GM12878 (cell line): ENCODE data around the gene PATJ. TPM values are rescaled to one million over a fixed set of nuclear protein-coding genes. Genes with fewer than 3 reads are reported as not detected.

Experiments
- ATAC-seq: fragments of 200-7000 bp; cut with Tn5 transposase; 3 replicates; pipeline ENCODE4 v1.9.1; 2020; ENCODE audit warnings: mild to moderate bottlenecking, moderate library complexity
- BruUV-seq: library from RNA; stranded (reverse); fragments of 400-500 nt; replicated peaks from 2 replicates; lab custom pipeline; 2021; lab: Mats Ljungman, UMichigan
- CTCF ChIA-PET: fragments of 300-600 bp; sonication (Branson Sonifier 250); formaldehyde crosslinking; extraction: SDS; loops from one replicate; lab custom pipeline; 2021; ENCODE audit warnings: inconsistent platforms; lab: Yijun Ruan, JAX
- POLR2A ChIA-PET: fragments of 350-600 bp; formaldehyde crosslinking; extraction: SDS; loops from one replicate; lab custom pipeline; 2021; ENCODE audit warnings: inconsistent platforms; lab: Charles Lee
- RAD21 ChIA-PET: fragments of 300-600 bp; sonication (Branson Sonifier 250); formaldehyde crosslinking; loops from one replicate; lab custom pipeline; 2023; ENCODE audit warnings: antibody characterized with exemption; ENCODE audit not compliant: unreplicated experiment; lab: Charles Lee
- SMC1A ChIA-PET: fragments of 300-600 bp; sonication (Branson Sonifier 250); formaldehyde crosslinking; loops from one replicate; lab custom pipeline; 2023; ENCODE audit not compliant: unreplicated experiment, uncharacterized antibody; lab: Charles Lee
- DNase-seq: peaks from one replicate; pipeline ENCODE4 v3.0.0-alpha.2; 2011; ENCODE audit warnings: low read depth, low spot score
- FAIRE-seq: peaks from 3 replicates; lab custom pipeline; 2011; peaks lifted over from hg19 to GRCh38; lab: Jason Lieb, UNC
- H2AFZ ChIP-seq: 2 replicates; pipeline ENCODE4 v1.6.0; 2011; ENCODE audit warnings: low read depth, low read length, control low read depth; ENCODE audit not compliant: control insufficient read depth
- H3K27ac ChIP-seq: 2 replicates; pipeline ENCODE4 v1.5.1; 2011; ENCODE audit warnings: control low read depth; ENCODE audit not compliant: control insufficient read depth, insufficient read depth
- H3K27me3 ChIP-seq, 2 experiments: replicated peaks in 1 of 2; 2 replicates each; pipeline versions ENCODE4 v1.6.0 to v1.6.1; 2011; ENCODE audit warnings: low read length in 1 of 2; ENCODE audit not compliant: control insufficient read depth in 2 of 2, insufficient read depth in 2 of 2
- H3K36me3 ChIP-seq, 2 experiments: 2 replicates each; pipeline ENCODE4 v1.5.1; 2011; ENCODE audit warnings: low read length in 1 of 2; ENCODE audit not compliant: control insufficient read depth in 2 of 2, insufficient read depth in 2 of 2
- H3K4me1 ChIP-seq: 2 replicates; pipeline ENCODE4 v1.6.1; 2011; ENCODE audit warnings: mild to moderate bottlenecking, low read length, moderate library complexity, mixed read lengths; ENCODE audit not compliant: control insufficient read depth, insufficient read depth
- H3K4me2 ChIP-seq: 2 replicates; pipeline ENCODE4 v1.6.0; 2011; ENCODE audit warnings: control low read depth; ENCODE audit not compliant: control insufficient read depth, insufficient read depth
- H3K4me3 ChIP-seq: fragments of 200-600 bp; sonication (generic); 2 replicates; pipeline ENCODE4 v1.5.1; 2016
- H3K79me2 ChIP-seq: 2 replicates; pipeline ENCODE4 v1.6.0; 2011; ENCODE audit warnings: low read length; ENCODE audit not compliant: control insufficient read depth, insufficient read depth
- H3K9ac ChIP-seq: 2 replicates; pipeline ENCODE4 v1.8.0; 2011; ENCODE audit warnings: low read length, control low read depth, mixed read lengths; ENCODE audit not compliant: control insufficient read depth, insufficient read depth
- H3K9me3 ChIP-seq: replicated peaks from 3 replicates; pipeline ENCODE4 v1.5.1; 2011; ENCODE audit warnings: mild to moderate bottlenecking, low read length; ENCODE audit not compliant: control insufficient read depth, insufficient read depth
- H4K20me1 ChIP-seq: 2 replicates; pipeline ENCODE4 v1.6.0; 2011; ENCODE audit not compliant: control insufficient read depth, insufficient read depth
- ATF2 ChIP-seq: IDR thresholded peaks from 2 replicates; pipeline ENCODE4 v1.6.1; 2012; ENCODE audit warnings: low read length, inconsistent platforms
- BCL11A ChIP-seq: IDR thresholded peaks from 2 replicates; pipeline ENCODE4 v1.6.1; 2011; ENCODE audit warnings: low read depth, low read length
- DPF2 ChIP-seq: fragments of 450-650 bp; IDR thresholded peaks from 2 replicates; pipeline ENCODE4 v1.6.1; 2017; ENCODE audit warnings: mild to moderate bottlenecking
- EGR1 ChIP-seq, 2 experiments: IDR thresholded peaks; 1 replicate in 1 of 2; 2 replicates in 1 of 2; pipeline ENCODE4 v1.6.1; 2011 to 2012; ENCODE audit warnings: low read depth in 2 of 2, low read length in 2 of 2, borderline replicate concordance in 1 of 2, mild to moderate bottlenecking in 1 of 2, moderate library complexity in 1 of 2
- MXI1 ChIP-seq: fragments of 150-350 bp; IDR thresholded peaks from 2 replicates; pipeline ENCODE4 v1.6.1; 2011; ENCODE audit warnings: low read depth, mild to moderate bottlenecking, inconsistent platforms, low read length, improper control_type of control experiment
- MYB ChIP-seq: fragments of 150-350 bp; IDR thresholded peaks from 2 replicates; pipeline ENCODE4 v1.6.1; 2014; ENCODE audit warnings: mild to moderate bottlenecking, low read depth, low read length, borderline replicate concordance
- PKNOX1 ChIP-seq: fragments of 450-650 bp; IDR thresholded peaks from 2 replicates; pipeline ENCODE4 v1.6.1; 2016; ENCODE audit warnings: mild to moderate bottlenecking
- POLR2AphosphoS5 ChIP-seq: IDR thresholded peaks from 2 replicates; pipeline ENCODE4 v1.6.1; 2011; ENCODE audit warnings: mild to moderate bottlenecking, low read length, inconsistent platforms
- RAD51 ChIP-seq: fragments of 450-650 bp; IDR thresholded peaks from 2 replicates; pipeline ENCODE4 v1.6.1; 2016; ENCODE audit warnings: moderate library complexity, mild to moderate bottlenecking, inconsistent platforms
- RBBP5 ChIP-seq: fragments of 200-600 bp; sonication (generic); conservative IDR thresholded peaks from 2 replicates; pipeline ENCODE4 v1.6.1; 2016
- SMAD1 ChIP-seq: fragments of 450-650 bp; IDR thresholded peaks from 2 replicates; pipeline ENCODE4 v1.6.1; 2018; ENCODE audit warnings: mild to moderate bottlenecking, low read depth; ENCODE audit not compliant: partially characterized antibody
- SP1 ChIP-seq: IDR thresholded peaks from one replicate; pipeline ENCODE4 v1.6.1; 2011; ENCODE audit warnings: low read depth, low read length
- TBL1XR1 ChIP-seq: IDR thresholded peaks from 2 replicates; pipeline ENCODE4 v1.6.1; 2012; ENCODE audit warnings: low read depth, low read length, improper control_type of control experiment
- TCF12 ChIP-seq: IDR thresholded peaks from 2 replicates; pipeline ENCODE4 v1.6.1; 2011; ENCODE audit warnings: low read depth, mild to moderate bottlenecking, low read length
- ZNF207 ChIP-seq: fragments of 450-650 bp; IDR thresholded peaks from 2 replicates; pipeline ENCODE4 v1.6.1; 2014; ENCODE audit warnings: antibody characterized with exemption, mild to moderate bottlenecking, borderline replicate concordance
- WGBS: methylation state at CpG from one replicate; pipeline ENCODE4 v1.1.6; 2016; ENCODE audit warnings: low lambda C conversion rate; ENCODE audit not compliant: insufficient replicate concordance, insufficient coverage; ENCODE audit errors: missing lambda C conversion rate; 5-methylcytosine and 5-hydroxymethylcytosine counted together
- in situ Hi-C: fragments of 300-500 bp; cut with MboI; formaldehyde crosslinking; loops from 9 replicates; pipeline ENCODE4 v1.14.3; 2018; ENCODE audit warnings: mixed read lengths
- intact Hi-C: fragments of 100-400 bp; cut with micrococcal nuclease; formaldehyde crosslinking; loops from one replicate; pipeline ENCODE4 v1.14.2; 2022; ENCODE audit not compliant: unreplicated experiment
- polyA plus RNA-seq, 11 experiments: library from polyadenylated mRNA; depleted of rRNA in 4 of 11; unstranded in 6 of 11; stranded (reverse) in 5 of 11; fragments of >200 nt; fragmentation: Nextera tagmentation in 4 of 11; fragmentation: Illumina TruSeq in 1 of 11; extraction: Ambion mirVana in 4 of 11; extraction: Trizol in 1 of 11; gene quantifications; 1 replicate in 1 of 11; 2 replicates in 10 of 11; pipeline versions ENCODE4 v1.2.1 to v1.2.3, GENCODE V29; 2011 to 2016; ENCODE audit warnings: inconsistent platforms in 2 of 11, missing spikeins in 2 of 11, low read depth in 1 of 11
- total RNA-seq, 4 experiments: library from RNA; depleted of rRNA in 3 of 4; stranded (reverse); fragments of >200 nt in 3 of 4; fragmentation: Illumina TruSeq in 1 of 4; extraction: Trizol in 1 of 4; gene quantifications; 2 replicates each; pipeline versions ENCODE4 v1.2.1 to v1.2.3, GENCODE V29; 2013 to 2021
- TF ChIP-seq, protein P1 (sequence below), 3 experiments: IDR thresholded peaks in 2 of 3; conservative IDR thresholded peaks in 1 of 3; 2 replicates each; pipeline ENCODE4 v1.5.1; 2011; ENCODE audit warnings: low read depth in 3 of 3, low read length in 3 of 3, mild to moderate bottlenecking in 3 of 3, control low read depth in 2 of 3, moderate library complexity in 2 of 3, inconsistent platforms in 1 of 3, mixed read lengths in 1 of 3; ENCODE audit not compliant: control insufficient read depth in 2 of 3, insufficient read depth in 1 of 3; ENCODE audit errors: extremely low read depth in 1 of 3

Gene PATJ
- total and polyA plus RNA-seq, 10 of the 15 experiments (the other 5 are each of a cell fraction or from before 2014, with no cell fraction given), result 2.8 to 13.9 (median 6.9) TPM

DNA sequence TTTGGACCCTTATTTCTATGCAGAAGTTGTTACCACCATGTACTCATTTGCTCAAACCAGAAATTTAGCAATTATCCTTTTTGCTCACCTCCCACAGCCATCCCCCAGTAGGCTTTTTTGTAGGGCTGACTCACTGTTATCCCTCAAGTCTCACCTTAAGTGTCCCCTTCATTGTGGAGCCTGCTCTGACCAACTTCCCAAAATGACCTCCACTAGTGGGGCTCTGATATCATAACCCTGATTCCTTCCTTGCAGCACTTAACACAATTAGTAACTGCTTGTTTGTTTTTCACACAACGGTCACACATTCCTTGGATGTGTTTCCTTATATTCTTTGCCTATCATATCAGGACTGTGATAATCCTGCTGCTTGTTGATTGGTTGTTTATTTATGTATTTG, 76.7 kb downstream of the PATJ start:
- Histone ChIP-seq H3K4me1 (no peaks in the 10 kb centered on the region), H3K27me3 (no peaks in the 10 kb centered on the region), H3K9ac (no peak overlapping the region), H3K4me2 (no peak overlapping the region), H3K27ac (no peak overlapping the region), H3K9me3 (no peaks in the 10 kb centered on the region), H3K4me3 (no peak overlapping the region), H2AFZ (no peak overlapping the region), H4K20me1 (no peaks in the 10 kb centered on the region), H3K79me2 (no peaks in the 10 kb centered on the region), H3K36me3 (no peaks in the 10 kb centered on the region)
- ChIA-PET RAD21 (no interaction called here), SMC1A (no interaction called here), POLR2A (no interaction called here), CTCF (no interaction called here)
- 95% methylated on average over 1 of the region's 1 CpG for WGBS
- TF ChIP-seq RAD51, result no peak
- no peak for TF ChIP-seq MXI1
- no peak for TF ChIP-seq ZNF207
- no peak for TF ChIP-seq TCF12
- no peak for TF ChIP-seq RBBP5
- TF ChIP-seq SMAD1, result no peak
- no peak for TF ChIP-seq MYB
- no peak for TF ChIP-seq DPF2
- no peak for TF ChIP-seq PKNOX1
- TF ChIP-seq ATF2, result no peak
- TF ChIP-seq SP1, result no peak
- TF ChIP-seq, protein P1, sequence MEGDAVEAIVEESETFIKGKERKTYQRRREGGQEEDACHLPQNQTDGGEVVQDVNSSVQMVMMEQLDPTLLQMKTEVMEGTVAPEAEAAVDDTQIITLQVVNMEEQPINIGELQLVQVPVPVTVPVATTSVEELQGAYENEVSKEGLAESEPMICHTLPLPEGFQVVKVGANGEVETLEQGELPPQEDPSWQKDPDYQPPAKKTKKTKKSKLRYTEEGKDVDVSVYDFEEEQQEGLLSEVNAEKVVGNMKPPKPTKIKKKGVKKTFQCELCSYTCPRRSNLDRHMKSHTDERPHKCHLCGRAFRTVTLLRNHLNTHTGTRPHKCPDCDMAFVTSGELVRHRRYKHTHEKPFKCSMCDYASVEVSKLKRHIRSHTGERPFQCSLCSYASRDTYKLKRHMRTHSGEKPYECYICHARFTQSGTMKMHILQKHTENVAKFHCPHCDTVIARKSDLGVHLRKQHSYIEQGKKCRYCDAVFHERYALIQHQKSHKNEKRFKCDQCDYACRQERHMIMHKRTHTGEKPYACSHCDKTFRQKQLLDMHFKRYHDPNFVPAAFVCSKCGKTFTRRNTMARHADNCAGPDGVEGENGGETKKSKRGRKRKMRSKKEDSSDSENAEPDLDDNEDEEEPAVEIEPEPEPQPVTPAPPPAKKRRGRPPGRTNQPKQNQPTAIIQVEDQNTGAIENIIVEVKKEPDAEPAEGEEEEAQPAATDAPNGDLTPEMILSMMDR (IDR thresholded peaks at IDR 0.05 in 2 of 3, conservative IDR thresholded peaks at IDR 0.05 in 1 of 3; ENCODE audit: control insufficient read depth in 2 of 3, extremely low read depth in 1 of 3, insufficient read depth in 1 of 3, low read depth in 3 of 3, low read length in 3 of 3), result no peak
- no peak for TF ChIP-seq EGR1 (IDR thresholded peaks at IDR 0.05; ENCODE audit: borderline replicate concordance in 1 of 2, low read depth in 2 of 2, low read length in 2 of 2)
- no peak for TF ChIP-seq POLR2AphosphoS5
- TF ChIP-seq TBL1XR1, result no peak
- TF ChIP-seq BCL11A, result no peak
- ATAC-seq (no peak), DNase-seq (no peak), FAIRE-seq (peak; percentile 59)
- in situ Hi-C loops (no loop called here), intact Hi-C loops (no loop called here)
- BruUV-seq, result no TSS peak
